Right atrium auricular region (tissue), 2 donors: ENCODE results near the gene JARID2. TPM values are rescaled to one million over a fixed set of nuclear protein-coding genes. Genes with fewer than 3 reads are reported as not detected.

Source experiments
- DNase-seq: peaks from one replicate; pipeline ENCODE4 v3.0.0-alpha.2; 2019; ENCODE audit warnings: low spot score
- H3K27ac ChIP-seq, 2 donors: fragments of 200-600 bp; sonication (generic); 1 replicate in 1 of 2; 2 replicates in 1 of 2; pipeline ENCODE4 v1.5.1; 2016 to 2019
- H3K27me3 ChIP-seq, 2 donors: fragments of 200-600 bp; sonication (generic); one replicate each; pipeline versions ENCODE4 v1.5.1 to v1.6.0; 2017 to 2019
- H3K36me3 ChIP-seq: fragments of 200-600 bp; sonication (generic); one replicate; pipeline ENCODE4 v1.5.1; 2016
- H3K4me1 ChIP-seq, 2 donors: fragments of 200-600 bp; sonication (generic); one replicate each; pipeline versions ENCODE4 v1.5.1 to v1.6.0; 2017 to 2019
- H3K4me3 ChIP-seq, 2 donors: fragments of 200-600 bp; sonication (generic); 1 replicate in 1 of 2; 2 replicates in 1 of 2; pipeline ENCODE4 v1.5.1; 2017 to 2019; ENCODE audit warnings: mild to moderate bottlenecking in 1 of 2, moderate library complexity in 1 of 2
- H3K9me3 ChIP-seq, 2 donors: fragments of 200-600 bp; sonication (generic); one replicate each; pipeline ENCODE4 v1.5.1; 2019
- total RNA-seq, 2 donors: library from RNA; depleted of rRNA; stranded (reverse); fragments of >200 nt; gene quantifications; one replicate each; pipeline ENCODE4 v1.1.0, GENCODE V29; 2016
- TF ChIP-seq, protein P1 (sequence below), 2 donors: fragments of 200-600 bp; sonication (generic); IDR thresholded peaks; one replicate each; pipeline ENCODE4 v1.5.1; 2019; ENCODE audit warnings: antibody characterized with exemption in 2 of 2

JARID2 gene
- total RNA-seq, 2 donors from 2014 or later: 6.5 to 6.7 TPM

DNA sequence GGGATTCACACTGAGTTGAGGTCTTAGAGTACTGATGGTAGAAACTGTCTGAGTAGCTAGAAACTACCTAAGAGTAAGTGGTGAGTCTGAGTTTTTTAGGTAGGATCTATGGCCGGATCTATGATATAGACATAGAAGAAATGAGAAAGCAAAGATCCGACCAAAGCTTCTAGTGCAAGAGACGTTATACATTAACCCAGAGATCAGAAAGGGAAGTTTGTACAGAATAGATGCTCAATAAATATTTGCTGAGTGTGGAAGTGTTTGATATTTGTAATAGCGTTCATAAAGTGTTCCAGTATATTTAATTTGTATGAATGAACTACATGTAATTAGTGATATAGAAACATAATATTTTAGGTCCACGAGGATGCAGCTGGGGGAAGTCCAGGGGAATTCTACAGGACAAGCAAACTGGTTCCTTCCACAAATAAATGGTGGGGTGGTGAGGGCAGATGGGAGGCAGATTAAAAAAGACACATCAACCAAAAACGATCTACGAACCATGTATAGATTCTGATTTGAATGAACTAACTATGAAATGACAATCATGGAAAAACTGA lies 31.9 kb upstream of the JARID2 start:
- no peak for DNase-seq

DNA sequence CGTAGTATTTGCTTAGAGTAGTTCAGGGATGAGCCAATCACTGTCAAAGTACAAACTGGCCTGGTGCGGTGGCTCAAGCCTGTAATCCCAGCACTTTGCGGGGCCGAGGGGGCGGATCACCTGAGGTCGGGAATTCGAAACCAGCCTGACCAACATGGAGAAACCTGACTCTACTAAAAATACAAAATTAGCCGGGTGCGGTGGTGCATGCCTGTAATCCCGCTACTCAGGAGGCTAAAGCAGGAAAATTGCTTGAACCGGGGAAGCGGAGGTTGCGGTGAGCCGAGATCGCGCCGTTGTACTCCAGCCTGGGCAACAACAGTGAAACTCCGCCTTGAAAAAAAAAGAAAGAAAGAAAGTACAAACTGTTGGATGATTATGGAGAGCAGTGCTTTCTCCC lies 27.5 kb upstream of the JARID2 start:
- Histone ChIP-seq H3K36me3 (no peaks in the 10 kb centered on the region), H3K4me1 (peaks cover 0 to 9% of the 10 kb centered on the region in 2 donors), H3K27me3 (no peaks in the 10 kb centered on the region), H3K9me3 (no peaks in the 10 kb centered on the region), H3K4me3 (no peak overlapping the region), H3K27ac (no peak overlapping the region)
- DNase-seq: no peak
- TF ChIP-seq, protein P1, sequence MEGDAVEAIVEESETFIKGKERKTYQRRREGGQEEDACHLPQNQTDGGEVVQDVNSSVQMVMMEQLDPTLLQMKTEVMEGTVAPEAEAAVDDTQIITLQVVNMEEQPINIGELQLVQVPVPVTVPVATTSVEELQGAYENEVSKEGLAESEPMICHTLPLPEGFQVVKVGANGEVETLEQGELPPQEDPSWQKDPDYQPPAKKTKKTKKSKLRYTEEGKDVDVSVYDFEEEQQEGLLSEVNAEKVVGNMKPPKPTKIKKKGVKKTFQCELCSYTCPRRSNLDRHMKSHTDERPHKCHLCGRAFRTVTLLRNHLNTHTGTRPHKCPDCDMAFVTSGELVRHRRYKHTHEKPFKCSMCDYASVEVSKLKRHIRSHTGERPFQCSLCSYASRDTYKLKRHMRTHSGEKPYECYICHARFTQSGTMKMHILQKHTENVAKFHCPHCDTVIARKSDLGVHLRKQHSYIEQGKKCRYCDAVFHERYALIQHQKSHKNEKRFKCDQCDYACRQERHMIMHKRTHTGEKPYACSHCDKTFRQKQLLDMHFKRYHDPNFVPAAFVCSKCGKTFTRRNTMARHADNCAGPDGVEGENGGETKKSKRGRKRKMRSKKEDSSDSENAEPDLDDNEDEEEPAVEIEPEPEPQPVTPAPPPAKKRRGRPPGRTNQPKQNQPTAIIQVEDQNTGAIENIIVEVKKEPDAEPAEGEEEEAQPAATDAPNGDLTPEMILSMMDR (IDR thresholded peaks at IDR 0.05): no peak

More for the DNA sequence above, 31.9 kb upstream of the JARID2 start:
- H3K9me3 ChIP-seq: no peaks in the 10 kb centered on the region
- H3K36me3 ChIP-seq: no peaks in the 10 kb centered on the region
- H3K27ac ChIP-seq: no peak overlapping the region
- no peaks in the 10 kb centered on the region for H3K4me1 ChIP-seq
- H3K4me3 ChIP-seq: no peak overlapping the region
- TF ChIP-seq, protein P1 (IDR thresholded peaks at IDR 0.05): no peak
- H3K27me3 ChIP-seq: no peaks in the 10 kb centered on the region

DNA sequence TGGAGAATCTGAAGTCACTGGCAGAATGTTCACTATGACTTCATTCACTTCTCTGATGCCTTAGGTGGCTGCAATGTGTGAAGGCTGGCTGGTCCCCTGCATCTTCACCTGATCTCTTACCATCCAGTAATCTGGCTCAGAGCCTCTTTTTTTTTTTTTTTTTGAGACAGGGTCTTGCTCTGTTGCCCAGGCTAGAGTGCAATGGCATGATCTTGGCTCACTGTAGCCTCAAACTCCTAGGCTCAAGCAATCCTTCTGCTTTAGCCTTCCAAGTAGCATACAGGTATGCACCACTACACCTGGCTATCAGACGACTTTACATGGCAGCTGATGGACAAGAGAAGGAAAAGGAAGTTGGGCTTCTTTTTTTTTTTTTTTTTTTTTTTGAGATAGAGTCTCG lies 25.8 kb upstream of the JARID2 start:
- no peak for DNase-seq
- no peak overlapping the region for H3K27ac ChIP-seq
- H3K9me3 ChIP-seq: no peaks in the 10 kb centered on the region
- H3K4me1 ChIP-seq: peaks cover 0 to 9% of the 10 kb centered on the region in 2 donors
- no peaks in the 10 kb centered on the region for H3K27me3 ChIP-seq
- H3K36me3 ChIP-seq: no peaks in the 10 kb centered on the region
- TF ChIP-seq, protein P1 (IDR thresholded peaks at IDR 0.05): no peak
- no peak overlapping the region for H3K4me3 ChIP-seq

DNA sequence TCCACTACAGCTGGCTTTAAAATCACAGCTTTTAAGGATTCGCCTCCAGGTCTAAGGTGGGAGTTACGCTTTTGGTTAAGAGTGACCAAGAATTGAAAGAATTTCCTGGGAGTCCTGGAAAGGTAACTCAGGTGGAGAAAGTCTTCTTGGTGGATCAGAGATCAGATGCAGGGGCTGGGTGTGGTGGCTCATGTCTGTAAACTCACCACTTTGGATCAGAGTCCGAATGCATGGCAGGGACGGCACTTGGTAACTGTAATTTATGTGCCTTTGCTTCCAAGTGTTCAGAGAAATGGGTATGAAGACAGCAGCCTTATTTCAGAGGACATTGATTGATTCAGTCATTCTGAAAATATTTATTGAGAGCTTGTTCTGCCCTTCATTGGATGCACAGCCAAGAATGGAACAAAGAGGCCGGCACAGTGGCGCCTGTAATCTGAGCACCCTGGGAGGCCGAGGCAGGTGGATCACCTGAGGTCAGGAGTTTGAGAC lies 18.0 kb upstream of the JARID2 start:
- no peaks in the 10 kb centered on the region for H3K9me3 ChIP-seq
- no peak overlapping the region for H3K4me3 ChIP-seq
- H3K4me1 ChIP-seq: no peaks in the 10 kb centered on the region
- H3K27ac ChIP-seq: no peak overlapping the region
- DNase-seq: no peak
- TF ChIP-seq, protein P1 (IDR thresholded peaks at IDR 0.05): no peak
- H3K36me3 ChIP-seq: no peaks in the 10 kb centered on the region
- H3K27me3 ChIP-seq: no peaks in the 10 kb centered on the region

DNA sequence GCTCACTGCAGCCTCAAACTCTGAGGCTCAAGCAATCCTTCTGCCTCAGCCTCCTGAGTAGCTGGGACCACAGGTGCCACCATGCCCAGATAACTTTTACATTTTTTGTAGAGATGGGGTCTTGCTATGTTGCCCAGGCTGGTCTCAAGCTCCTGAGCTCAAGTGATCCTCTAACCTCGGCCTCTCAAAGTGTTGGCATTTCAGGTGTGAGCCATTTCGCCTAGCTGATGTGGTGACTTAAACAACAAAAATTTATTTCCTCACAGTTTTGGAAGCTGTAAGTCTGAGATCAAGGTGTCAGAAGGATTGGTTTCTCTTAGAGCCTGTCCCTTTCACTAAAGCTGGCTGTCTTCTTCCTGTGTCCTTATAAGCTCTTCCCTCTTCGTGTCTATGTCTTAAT lies 15.0 kb upstream of the JARID2 start:
- no peaks in the 10 kb centered on the region for H3K27me3 ChIP-seq
- no peak for DNase-seq
- TF ChIP-seq, protein P1 (IDR thresholded peaks at IDR 0.05): no peak
- no peaks in the 10 kb centered on the region for H3K4me1 ChIP-seq
- no peak overlapping the region for H3K4me3 ChIP-seq
- no peaks in the 10 kb centered on the region for H3K9me3 ChIP-seq
- H3K27ac ChIP-seq: no peak overlapping the region
- no peaks in the 10 kb centered on the region for H3K36me3 ChIP-seq
